Suppressor macrophage (primary cell): ENCODE data around the gene GASK1A.
"Not testable (repeated sequence)": the region's sequence is repeated elsewhere in the genome, so short reads cannot be mapped to it uniquely, and the experiment has no call there.

Source experiments
- DNase-seq, 4 experiments: peaks; one replicate each; pipeline ENCODE4 v3.0.0-alpha.2; 2020 to 2022

The GASK1A gene

DNA sequence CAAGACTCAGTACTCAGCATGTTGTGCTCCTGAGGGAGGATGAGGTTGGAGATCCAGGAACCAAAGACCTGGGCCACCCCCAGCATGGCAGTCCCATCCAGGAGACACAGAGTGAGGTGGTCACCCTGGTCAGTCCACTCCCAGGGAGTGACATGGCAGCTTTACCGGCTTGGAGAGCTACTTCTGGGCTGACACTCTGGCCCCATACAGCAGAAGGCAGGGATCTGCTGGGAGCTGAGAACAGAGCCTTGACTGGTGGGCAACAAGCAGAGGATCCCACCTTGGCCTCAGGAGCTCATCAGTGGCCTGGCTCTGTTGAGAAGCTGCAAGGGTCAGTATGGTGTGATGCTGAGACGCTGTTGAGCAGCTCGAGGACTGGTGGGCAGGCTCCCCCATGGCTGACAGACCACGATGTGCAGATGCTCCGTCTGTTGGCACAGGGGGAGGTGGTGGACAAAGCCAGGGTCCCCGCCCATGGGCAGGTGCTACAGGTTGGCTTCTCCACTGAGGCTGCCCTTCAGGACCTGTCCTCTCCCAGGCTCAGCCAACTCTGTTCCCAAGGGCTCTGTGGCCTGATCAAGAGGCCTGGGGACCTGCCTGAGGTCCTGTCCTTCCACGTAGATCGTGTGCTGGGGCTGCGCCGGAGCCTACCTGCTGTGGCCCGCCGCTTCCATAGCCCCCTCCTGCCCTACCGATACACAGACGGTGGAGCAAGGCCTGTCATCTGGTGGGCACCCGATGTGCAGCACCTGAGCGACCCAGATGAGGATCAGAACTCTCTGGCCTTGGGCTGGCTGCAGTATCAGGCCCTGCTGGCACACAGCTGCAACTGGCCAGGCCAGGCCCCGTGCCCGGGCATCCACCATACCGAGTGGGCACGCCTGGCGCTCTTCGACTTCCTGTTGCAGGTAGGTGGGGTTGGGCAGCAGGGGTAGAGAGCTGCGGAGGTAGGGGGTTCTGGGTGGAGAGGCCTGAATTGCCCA lies 53.8 kb downstream of the GASK1A start:
- DNase-seq: no peak

DNA sequence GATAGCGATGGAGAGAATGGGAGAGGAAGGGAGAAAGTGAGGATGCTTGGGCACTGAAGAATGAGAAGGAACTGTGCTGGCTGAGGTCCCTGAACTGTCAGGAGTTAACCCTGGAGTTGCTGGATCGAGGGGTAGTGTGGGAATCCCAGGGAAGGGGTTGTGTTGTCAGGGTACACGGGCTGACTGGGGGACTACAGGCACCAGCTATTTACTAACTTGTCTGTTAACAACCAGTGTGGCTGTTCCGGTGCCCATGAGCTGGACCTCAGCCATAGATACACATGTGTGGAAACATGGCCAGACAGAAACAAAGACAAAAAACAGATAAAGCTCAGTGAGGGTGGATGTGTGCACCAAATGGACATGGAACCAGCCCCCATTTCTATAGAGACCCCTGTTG lies 55.1 kb downstream of the GASK1A start:
- DNase-seq: no peak

DNA sequence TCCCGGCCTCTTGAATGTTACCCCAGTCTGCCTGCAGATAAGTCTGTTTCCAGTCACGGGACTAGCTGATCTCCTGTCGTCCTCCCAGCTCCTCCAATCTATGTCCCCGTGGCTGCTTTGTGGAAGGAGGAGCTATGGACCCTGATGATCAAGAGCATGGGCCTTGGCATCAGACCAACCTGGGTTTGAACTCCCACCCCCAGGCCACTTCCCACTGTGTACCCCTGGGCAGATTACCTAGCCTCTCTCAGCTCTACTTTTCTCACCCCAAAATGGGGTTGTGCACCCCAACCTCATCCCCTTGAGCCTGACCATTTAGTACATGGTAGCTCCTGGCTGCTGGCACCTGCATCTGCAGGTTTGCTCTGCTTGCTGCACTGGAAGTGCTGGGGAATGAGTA lies 55.8 kb downstream of the GASK1A start:
- DNase-seq: no peak

DNA sequence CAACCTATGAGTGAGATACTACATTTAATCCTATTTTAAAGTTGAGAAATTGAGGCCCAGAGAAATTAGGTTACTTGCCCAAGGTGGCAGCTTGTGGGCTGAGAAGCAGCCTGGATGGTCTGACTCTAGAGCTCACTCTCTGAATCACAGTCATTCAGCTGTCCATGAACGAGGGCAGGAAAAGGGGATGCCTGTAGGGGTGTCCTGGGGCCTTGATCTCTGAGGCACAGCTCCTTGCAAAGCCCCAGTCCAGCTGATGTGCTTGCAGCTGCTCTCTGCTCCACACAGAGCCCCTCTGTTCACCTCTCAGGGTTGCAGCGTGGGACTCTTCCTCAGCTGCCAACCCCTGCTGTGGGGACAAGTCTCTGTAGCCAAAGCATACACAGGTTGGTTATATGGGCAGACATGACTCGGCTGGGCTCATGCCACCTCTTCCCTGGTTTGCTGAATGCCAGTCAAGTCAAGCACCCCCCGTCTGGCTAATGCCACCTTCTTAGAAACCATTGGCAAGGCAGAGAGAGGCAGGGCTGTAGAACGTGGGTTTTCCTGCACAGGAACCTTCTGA lies 56.8 kb downstream of the GASK1A start:
- no peak for DNase-seq

DNA sequence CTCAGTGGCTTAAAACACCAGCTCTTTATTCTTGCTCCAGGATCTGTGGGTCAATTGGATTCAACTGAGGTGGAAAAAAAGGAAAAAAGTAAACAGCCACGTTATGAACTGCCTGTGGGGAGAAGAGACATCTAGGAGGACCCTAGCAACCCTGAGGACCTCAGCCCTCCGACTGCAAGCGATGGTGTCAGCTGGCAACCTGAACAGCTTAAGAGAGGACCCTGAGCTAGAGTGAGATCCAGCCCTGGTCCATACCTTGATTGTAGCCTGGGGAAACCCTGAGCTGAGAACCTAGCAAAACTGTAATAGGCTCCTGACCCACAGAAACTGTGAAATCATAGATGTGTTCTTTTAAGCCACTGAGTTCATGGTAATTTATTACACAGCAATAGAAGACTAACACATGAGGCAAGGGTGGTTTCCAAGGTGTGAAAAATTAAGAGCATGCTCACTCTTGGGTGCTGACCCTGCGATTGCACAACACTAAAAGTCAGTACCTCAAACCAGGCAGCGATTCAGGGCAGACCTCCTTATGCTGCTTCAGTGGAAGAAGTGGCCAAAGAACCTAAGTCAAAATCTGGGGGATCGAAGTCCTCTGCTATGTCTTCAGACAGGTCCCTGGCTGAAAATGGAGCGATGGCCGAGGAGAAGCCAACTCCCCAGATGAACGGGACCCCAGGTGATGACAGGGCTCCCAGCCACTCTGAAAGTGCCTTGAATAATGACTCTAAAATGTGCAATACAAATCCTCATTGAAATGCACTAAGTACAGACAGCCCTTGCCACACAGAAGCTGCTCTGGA lies 57.7 kb downstream of the GASK1A start:
- no peak for DNase-seq

DNA sequence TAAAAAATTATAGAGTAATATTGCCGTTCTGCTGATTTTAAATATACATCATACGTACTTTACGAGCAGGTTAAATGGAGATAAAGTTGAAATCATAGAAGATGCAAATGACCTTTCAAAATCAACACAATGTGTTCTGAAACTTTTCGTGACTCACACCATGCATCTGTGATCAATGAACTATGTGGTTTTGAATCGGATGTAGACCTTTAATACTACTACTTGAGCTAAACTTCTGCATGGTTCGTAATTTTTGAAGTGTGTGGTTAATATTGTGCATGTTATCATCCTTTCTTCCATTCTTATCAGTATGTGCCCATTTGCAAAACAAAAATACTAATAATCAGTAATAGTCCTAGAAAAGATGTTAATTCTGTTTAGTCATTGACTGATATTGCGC lies 58.9 kb downstream of the GASK1A start:
- no peak for DNase-seq

DNA sequence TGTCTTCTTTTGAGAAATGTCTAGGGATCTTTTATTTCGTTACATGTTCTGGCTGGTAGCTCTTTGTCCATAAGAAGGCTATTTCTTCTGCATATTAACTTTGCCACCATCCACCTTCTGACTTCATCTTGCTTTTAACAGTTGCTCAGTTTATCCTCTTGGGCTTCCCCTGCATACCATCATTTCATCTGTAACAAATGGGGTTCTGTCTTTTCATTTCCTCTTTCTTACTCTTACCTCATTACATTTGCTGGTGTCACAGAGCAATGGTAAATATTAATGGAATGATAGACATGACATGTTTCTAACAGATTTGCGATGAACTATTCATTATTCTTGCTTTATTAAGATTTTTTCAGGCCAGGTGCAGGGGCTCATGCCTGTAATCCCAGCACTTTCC lies 62.4 kb downstream of the GASK1A start:
- DNase-seq: no peak

DNA sequence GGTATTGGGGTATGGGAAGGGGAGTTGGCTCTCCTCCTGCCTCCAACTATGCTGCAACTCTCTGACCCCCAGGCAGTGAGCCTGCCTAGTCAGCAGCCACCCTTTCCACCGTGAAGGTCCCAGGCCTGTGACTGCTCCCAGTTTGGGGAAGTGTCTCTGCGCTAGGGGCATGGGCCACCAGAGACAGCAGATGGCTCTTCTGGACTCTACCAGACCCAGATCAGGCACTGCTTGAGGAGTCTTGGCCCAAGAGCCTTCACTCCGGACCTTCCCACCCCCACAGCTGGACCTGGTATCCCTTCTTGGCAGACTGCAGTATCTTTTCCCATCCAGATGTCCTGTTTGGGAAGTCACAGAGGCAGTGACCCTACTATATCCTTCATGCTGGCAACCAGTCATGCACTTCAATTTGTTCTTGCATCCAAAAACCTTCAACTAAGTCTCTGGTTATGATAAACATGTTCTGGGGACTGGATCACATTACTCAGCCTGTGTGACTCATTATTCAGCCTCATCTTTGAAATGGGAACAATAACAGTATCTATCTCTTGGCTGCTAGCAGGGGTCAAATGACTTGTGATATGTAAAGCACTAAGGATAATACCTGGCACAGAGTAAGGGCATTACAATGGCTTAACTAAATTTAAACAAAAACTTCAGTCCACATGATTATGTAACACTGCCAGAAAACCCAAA lies 64.1 kb downstream of the GASK1A start:
- no peak for DNase-seq

DNA sequence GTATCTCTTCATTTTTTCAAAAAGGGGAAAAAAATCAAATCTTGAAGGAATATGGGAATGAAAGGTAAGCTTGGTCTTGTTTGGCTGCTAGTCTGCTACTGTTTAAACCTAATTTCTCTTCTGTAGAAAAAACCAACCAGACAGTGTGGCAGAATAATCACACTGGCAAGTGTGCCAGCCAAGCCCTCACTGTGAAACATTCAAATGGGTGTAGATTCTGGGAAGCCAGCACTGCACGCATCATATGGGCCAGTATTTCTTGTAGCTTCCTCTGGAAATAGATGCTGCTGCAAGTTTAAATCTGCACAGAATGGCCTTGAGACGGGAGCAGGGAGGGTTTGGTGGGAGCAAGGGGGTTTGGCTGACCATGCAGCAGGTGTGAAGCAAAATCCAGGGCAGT lies 64.7 kb downstream of the GASK1A start:
- DNase-seq: no peak

DNA sequence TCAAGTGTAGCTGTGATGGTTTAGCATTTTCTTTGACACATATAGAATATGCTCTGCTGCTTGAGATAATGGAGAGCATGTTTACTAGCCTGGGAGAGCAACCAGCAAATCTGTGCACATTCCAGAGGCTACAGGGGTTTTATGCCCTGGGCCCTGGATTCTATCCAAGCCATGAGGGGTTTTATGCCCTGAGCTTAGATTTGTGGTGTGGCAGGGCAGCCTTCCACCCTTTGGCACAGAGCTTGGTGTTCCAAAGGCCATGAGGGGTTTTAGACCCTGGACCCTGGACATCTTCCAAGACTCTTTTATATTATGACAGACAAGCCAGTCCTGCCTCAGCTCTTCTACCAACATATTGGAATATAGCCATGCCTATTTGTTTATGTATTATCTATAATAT lies 66.0 kb downstream of the GASK1A start:
- not testable (repeated sequence) for DNase-seq

DNA sequence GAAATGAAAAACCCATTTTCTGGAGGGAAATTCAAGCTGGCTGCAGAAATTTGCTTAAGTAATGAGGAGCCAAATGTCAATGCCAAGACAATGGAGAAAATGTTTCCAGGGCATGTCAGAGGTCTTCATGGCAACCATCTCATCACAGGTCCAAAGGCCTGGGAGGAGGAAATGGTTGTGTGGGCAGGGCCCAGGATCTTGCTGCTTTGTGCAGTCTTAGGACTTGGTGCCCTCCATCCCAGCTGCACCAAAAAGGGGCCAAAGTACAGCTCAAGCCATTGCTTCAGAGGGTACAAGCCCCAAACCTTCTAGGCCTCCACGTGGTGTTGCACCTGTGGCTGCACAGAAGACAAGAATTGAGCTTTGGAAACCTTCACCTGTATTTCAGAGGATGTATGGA lies 67.5 kb downstream of the GASK1A start:
- DNase-seq: no peak

DNA sequence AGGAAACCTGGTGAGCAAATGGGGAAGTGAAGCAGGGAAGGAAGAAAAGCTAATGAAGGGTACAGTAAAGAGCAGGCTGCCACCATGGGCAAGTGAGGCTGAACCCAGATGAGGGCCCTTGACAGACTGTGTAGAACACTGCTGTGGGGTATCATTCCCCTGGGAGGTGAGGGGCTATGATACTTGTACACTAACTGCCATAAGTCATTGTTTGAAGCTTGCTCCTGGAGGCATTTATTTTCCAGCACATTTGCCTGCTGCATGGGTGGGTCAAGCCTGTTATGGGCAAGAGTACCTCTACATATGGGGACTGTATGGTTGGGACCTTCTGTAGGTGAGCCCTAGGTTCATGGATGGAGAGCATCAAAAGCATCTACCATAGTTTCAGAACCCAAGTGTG lies 69.4 kb downstream of the GASK1A start:
- DNase-seq: no peak

DNA sequence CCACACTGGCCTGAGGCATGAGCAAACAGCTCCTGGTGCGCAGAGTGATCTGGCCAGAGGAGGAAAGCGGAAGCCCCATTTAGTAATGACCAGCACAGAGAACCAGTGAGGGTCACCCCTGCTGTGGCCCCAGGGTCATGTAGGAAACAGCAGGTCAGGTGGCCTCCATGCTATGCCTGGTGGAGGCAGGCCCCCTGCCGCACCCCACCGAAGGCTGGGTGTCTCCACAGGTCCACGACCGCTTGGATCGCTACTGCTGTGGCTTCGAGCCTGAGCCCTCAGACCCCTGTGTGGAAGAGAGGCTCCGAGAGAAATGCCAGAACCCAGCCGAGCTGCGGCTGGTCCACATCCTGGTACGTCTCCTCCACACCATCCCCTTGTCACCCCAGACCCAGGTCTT lies 74.2 kb downstream of the GASK1A start:
- no peak for DNase-seq

DNA sequence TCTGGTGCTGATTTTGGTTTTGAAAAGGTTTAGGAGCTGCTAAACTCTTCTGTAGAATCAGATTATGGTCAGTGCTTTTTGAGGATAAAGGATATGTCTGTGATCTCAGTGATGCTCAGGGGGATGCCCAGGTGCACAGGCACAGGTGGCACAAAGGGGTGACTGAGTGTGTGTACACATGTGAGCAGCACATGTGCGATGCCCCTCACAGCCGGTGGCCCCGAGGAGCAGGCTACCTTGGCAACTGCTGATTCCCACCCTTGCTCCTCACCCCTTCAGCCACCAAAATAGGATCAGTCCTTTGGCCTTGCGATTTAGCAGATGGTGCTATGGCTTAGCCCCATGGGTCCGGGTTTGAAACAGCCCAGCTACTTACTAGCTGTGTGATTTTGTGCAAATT lies 75.6 kb downstream of the GASK1A start:
- DNase-seq: no peak

DNA sequence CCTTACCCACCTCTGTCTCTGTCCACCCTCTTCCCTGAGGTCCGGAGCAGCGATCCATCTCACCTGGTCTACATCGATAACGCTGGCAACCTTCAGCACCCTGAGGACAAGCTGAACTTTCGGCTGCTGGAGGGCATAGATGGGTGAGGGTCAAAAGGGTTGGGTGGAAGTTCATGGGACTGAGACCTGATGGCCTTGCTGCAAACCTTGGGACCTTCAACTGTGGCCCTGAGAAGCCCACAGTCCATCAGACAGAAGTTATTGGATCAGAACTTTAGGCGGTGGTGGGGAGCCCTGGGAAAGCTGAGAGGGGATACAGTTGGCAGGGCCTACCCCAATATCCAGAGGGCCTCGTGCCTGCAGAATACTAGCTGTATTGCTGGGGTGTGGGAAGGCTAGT lies 76.3 kb downstream of the GASK1A start:
- no peak for DNase-seq

DNA sequence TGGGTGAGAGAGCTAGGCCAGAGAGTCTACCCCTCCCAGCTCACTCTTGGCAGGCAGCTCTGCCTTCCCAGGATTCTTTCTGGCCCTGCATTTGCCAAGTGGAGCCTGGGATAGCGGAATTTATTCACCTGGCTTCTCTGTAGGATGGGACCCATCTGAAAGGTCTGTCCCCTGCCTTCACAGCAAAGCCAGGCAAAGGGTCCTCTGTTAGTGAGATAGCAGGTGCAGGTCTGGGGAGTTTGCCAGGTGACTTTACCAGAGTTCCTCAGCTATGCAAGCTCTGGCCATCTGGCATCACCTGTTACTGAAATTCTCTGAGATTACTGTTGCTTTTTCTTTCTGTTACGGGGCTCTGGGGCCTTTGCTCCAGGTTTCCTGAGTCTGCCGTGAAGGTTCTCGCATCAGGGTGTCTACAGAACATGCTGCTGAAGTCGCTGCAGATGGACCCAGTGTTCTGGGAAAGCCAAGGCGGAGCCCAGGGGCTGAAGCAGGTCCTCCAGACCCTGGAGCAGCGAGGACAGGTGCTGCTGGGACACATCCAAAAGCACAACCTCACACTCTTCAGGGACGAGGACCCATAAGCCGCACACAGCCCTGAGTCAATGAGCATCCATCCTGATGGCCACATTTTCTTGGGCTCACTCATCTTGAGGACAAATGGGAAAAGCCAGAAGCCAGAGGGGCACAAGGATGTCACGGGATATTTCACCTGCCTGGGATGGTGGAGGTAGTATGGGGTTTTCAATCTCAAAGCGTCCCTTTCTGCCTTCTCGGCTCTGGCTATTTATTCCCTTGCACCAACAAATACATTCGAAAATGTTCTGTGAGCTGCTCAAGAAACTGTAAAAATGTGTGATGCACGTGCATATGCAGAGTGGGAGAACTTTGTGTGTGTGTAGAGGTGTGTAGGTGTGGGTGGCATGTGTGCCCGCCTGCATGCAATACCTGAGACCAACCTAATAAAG lies 77.0 kb downstream of the GASK1A start:
- DNase-seq: no peak

DNA sequence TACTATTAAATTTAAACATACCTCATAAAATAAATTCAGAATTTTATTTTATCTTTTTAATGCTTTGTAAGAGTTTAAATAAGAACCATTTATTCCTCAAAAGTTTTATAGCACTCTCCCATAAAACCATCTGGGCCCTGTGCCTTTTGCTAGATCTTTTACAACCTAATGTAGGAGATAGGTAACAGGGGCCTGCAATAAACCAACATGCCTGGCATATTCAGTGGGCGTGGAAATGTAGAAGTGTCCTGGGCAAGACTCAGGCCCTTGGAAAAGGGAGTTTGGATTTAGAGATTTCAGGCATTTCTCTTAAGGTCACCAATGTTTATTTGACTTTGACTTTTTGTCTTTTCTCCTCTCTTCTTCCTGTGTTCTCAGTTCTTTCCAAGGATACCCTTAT lies 80.3 kb downstream of the GASK1A start:
- no peak for DNase-seq

DNA sequence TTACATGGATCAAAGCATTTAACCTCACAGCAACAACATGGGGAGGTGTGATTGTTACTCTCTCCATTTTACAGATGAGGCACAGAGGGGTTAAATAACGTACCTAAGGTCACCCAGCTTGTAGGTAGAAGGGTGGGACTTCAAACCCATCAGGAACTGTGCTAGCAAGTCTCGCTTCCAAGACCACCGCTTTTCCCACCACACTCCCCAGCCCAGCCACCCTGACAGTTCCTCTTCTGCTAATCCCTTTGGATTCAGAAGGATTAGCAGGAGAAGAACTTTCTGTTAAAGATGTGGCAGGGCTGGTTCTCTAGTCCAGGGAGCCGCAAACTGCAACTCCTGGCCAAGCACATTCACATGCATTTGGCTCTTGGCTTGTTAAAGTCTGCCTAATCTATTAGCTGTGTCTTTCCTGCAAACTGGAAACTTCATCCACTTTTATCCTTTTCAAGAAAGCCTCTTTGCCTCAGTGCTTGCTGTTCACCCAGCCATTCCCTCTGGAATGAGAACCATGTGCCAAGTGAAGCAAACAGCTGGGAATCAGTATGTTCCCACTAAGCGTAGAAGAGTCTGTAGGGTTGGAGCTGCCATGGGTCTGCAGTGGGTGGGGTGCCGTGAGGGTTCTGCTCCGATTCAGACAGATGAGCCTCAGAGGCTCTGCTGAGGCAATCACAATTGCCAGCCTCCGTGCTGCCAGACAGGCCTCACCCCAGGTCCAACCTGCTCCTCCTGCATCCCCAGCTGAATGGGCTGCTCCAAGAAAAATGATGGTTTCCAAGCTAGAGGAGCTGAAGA lies 82.2 kb downstream of the GASK1A start:
- DNase-seq: no peak

DNA sequence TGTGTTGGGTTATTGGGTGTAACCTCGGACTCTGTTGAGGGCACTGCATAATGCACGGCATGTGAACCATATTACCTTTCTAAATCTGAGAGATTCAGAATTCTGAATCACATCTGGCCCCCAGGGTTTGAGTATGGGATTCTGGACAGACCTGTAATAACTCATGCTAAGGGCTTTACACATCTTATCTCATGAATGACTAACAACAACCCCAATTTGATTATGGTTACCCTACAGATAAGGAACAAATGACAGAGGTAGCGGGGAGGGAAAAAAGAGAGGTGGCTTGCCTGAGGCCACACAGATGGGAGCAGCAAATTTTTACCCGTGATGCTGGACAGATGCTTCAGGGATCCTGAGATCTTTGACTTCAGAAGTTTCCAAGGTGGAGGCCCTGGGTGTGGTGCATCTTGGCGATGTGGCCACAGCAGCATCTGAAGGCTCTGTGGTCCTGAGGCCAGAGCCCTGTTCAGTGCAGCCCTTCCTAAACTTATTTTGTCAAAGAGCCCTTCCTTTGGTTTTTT lies 83.0 kb downstream of the GASK1A start:
- no peak for DNase-seq

DNA sequence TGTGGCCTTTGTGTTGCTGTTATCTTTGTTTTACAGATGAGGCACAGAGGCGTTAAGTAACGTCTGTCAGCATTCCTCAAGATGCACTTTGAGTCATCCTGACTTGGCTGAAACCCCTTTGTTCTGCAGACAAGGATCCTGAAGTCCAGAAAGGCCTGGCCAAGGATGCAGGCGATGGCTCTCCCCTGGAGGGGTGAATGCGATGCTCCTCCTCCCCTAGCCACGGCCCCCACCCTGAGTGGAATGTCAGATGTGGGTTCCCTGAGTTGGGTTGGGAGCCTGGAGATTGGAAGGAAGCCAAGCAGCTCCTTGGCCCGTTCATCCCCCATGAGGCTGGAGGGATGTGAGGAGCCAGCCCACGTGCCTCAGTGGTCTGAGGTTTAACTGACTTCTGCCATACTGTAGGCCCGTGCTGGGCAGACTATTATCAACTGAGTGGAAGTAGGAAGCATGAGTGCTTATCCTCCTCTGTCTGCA lies 83.5 kb downstream of the GASK1A start:
- no peak for DNase-seq
